Testis (tissue), 3 donors: Measurements from ENCODE around the gene NCKAP5. TPM values are rescaled to one million over a fixed set of nuclear protein-coding genes. Genes with fewer than 3 reads are reported as not detected.

ENCODE experiments used
- DNase-seq: peaks from one replicate; pipeline ENCODE4 v3.0.0-alpha.2; 2019
- H3K27ac ChIP-seq, 2 donors: fragments of 200-600 bp; sonication (generic); one replicate each; pipeline ENCODE4 v1.5.1; 2019
- H3K27me3 ChIP-seq: fragments of 200-600 bp; sonication (generic); one replicate; pipeline ENCODE4 v1.5.1; 2019
- H3K36me3 ChIP-seq: fragments of 200-600 bp; sonication (generic); one replicate; pipeline ENCODE4 v1.5.1; 2017; ENCODE audit warnings: low read depth; ENCODE audit errors: missing control alignments
- H3K4me1 ChIP-seq: fragments of 200-600 bp; sonication (generic); one replicate; pipeline ENCODE4 v1.5.1; 2019
- H3K4me3 ChIP-seq, 2 donors: fragments of 200-600 bp; sonication (generic); one replicate each; pipeline ENCODE4 v1.5.1; 2017 to 2019
- H3K9me3 ChIP-seq: fragments of 200-600 bp; sonication (generic); one replicate; pipeline ENCODE4 v1.5.1; 2017
- POLR2A ChIP-seq: fragments of 450-650 bp; IDR thresholded peaks from one replicate; pipeline ENCODE4 v1.6.1; 2017; ENCODE audit warnings: antibody characterized with exemption, mild to moderate bottlenecking, moderate library complexity
- WGBS, 2 donors: methylation state at CpG; one replicate each; pipeline ENCODE4 v1.1.5; 2018; 5-methylcytosine and 5-hydroxymethylcytosine counted together
- intact Hi-C: fragments of 100-400 bp; cut with DNase I; formaldehyde crosslinking; loops from one replicate; pipeline ENCODE4 v1.15.1; 2023; ENCODE audit warnings: low total_unique reads
- polyA plus RNA-seq: library from polyadenylated mRNA; stranded (reverse); fragments of 350-450 nt; fragmentation: Illumina TruSeq; extraction: RNeasy Lipid Tissue Mini Kit (QIAGEN cat#74804); gene quantifications from one replicate; pipeline ENCODE4 v1.2.3, GENCODE V29; 2014; ENCODE audit warnings: low read depth, low replicate concordance; ENCODE audit not compliant: insufficient read depth
- total RNA-seq, 2 donors: library from RNA; depleted of rRNA; stranded (reverse); fragments of >200 nt; gene quantifications; one replicate each; pipeline ENCODE4 v1.2.3, GENCODE V29; 2016
- TF ChIP-seq, protein P1 (sequence below), 3 experiments: fragments of 450-650 bp in 2 of 3; fragments of 200-600 bp in 1 of 3; sonication (generic) in 1 of 3; IDR thresholded peaks; one replicate each; pipeline ENCODE4 v1.5.1; 2016 to 2019; ENCODE audit warnings: antibody characterized with exemption in 3 of 3, mild to moderate bottlenecking in 2 of 3, moderate library complexity in 1 of 3

The NCKAP5 gene
- total and polyA plus RNA-seq, 3 donors from 2014 or later = 3.0 to 7.6 (median 6.3) TPM

DNA sequence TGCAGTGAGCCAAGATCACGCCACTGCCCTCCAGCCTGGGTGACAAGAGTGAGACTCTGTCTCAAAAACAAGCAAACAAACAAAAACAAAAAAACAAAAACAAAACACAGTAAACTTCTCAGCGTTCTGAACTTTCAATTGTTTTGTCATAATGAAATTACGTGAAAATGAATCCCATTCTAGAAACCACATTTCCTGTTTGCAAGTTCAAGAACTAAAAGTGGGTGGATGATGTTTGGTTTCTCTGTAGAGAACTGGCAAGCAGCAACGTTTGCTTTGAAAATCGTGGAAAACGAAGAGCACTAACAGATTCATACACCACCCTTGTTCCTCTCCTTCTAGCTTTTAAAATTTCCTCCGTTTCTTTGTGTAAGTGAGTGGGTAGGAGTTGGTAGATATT is 672.2 kb downstream of the NCKAP5 start:
- Histone ChIP-seq H3K4me3 (no peak overlapping the region), H3K27me3 (no peaks in the 10 kb centered on the region), H3K9me3 (no peaks in the 10 kb centered on the region), H3K36me3 (no peaks in the 10 kb centered on the region), H3K27ac (no peak overlapping the region), H3K4me1 (no peaks in the 10 kb centered on the region)
- DNase-seq = no peak
- TF ChIP-seq, protein P1, sequence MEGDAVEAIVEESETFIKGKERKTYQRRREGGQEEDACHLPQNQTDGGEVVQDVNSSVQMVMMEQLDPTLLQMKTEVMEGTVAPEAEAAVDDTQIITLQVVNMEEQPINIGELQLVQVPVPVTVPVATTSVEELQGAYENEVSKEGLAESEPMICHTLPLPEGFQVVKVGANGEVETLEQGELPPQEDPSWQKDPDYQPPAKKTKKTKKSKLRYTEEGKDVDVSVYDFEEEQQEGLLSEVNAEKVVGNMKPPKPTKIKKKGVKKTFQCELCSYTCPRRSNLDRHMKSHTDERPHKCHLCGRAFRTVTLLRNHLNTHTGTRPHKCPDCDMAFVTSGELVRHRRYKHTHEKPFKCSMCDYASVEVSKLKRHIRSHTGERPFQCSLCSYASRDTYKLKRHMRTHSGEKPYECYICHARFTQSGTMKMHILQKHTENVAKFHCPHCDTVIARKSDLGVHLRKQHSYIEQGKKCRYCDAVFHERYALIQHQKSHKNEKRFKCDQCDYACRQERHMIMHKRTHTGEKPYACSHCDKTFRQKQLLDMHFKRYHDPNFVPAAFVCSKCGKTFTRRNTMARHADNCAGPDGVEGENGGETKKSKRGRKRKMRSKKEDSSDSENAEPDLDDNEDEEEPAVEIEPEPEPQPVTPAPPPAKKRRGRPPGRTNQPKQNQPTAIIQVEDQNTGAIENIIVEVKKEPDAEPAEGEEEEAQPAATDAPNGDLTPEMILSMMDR (IDR thresholded peaks at IDR 0.05) = no peak
- no peak for TF ChIP-seq POLR2A
- intact Hi-C loops = no loop called here
- 82 to 86% methylated on average over 7 of the region's 7 CpGs for WGBS, 2 donors

DNA sequence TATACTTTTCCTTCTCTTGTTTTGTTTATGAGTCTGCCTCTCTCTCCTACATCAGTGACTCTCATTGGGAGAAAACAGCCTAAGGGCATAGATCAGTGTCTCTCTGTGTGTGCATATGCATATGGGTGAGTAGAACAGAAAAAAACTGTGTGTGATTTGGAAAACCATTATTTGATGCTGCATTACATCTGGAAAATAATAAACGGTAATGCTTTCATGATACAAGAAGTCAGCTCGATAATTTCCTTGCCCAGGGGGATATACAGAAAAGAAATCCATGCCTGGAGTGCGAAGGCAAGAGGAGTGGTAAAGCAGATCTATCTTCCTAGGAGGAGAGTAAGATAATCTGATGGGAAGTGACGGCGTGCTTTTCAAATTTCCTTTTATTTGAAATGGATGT is 676.8 kb downstream of the NCKAP5 start:
- WGBS, 2 donors = 91 to 93% methylated on average over 5 of the region's 5 CpGs
- Histone ChIP-seq H3K27ac (no peak overlapping the region), H3K36me3 (no peaks in the 10 kb centered on the region), H3K27me3 (no peaks in the 10 kb centered on the region), H3K4me1 (no peaks in the 10 kb centered on the region), H3K4me3 (no peak overlapping the region), H3K9me3 (no peaks in the 10 kb centered on the region)
- no peak for TF ChIP-seq POLR2A
- TF ChIP-seq, protein P1 (IDR thresholded peaks at IDR 0.05) = no peak
- no peak for DNase-seq
- intact Hi-C loops = no loop called here

DNA sequence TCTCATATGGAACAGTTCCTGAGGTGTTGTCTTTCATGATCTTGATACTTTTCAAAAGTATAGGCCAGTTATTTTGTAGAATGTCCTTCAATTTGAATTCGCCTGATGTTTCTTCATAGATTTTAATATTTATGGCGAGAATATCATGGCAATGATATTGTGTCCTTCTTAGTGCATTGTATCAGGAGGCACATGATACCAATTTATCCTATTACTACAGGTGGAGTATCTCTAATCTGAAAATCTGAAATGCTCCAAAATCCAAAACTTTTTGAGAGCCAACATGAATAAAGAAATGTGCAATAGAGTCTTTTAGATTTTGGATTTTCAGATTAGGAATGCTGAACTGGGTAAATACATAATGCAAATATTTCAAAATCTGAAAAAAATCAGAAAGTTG is 681.7 kb downstream of the NCKAP5 start:
- Histone ChIP-seq H3K27me3 (no peaks in the 10 kb centered on the region), H3K9me3 (no peaks in the 10 kb centered on the region), H3K4me1 (no peaks in the 10 kb centered on the region), H3K27ac (no peak overlapping the region), H3K36me3 (no peaks in the 10 kb centered on the region), H3K4me3 (no peak overlapping the region)
- WGBS, 2 donors = 67 to 68% methylated on average over 2 of the region's 2 CpGs
- intact Hi-C loops = no loop called here
- DNase-seq = no peak
- no peak for TF ChIP-seq POLR2A
- TF ChIP-seq, protein P1 (IDR thresholded peaks at IDR 0.05) = no peak

DNA sequence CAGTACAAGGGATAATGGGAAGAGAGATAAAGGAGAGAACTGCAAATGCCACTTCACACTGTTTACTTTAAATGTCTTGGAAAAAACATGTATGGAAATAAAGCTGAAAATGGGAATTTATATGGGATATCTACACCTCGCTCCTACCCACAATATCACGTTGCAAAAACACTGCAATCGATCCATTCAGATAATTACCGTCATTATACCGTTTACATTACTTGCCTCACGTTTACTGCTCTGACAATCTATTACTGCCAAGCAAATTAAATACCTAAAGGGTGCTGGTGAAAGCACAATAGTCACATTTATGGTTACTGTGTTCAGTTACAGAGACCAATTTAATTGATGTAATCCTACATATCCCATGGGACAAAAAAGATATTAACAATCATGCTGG is 683.6 kb downstream of the NCKAP5 start:
- Histone ChIP-seq H3K27me3 (no peaks in the 10 kb centered on the region), H3K4me1 (no peaks in the 10 kb centered on the region), H3K9me3 (no peaks in the 10 kb centered on the region), H3K4me3 (no peak overlapping the region), H3K27ac (no peak overlapping the region), H3K36me3 (no peaks in the 10 kb centered on the region)
- intact Hi-C loops = no loop called here
- WGBS, 2 donors = 74 to 86% methylated on average over 6 of the region's 6 CpGs
- TF ChIP-seq, protein P1 (IDR thresholded peaks at IDR 0.05) = no peak
- no peak for TF ChIP-seq POLR2A
- no peak for DNase-seq

DNA sequence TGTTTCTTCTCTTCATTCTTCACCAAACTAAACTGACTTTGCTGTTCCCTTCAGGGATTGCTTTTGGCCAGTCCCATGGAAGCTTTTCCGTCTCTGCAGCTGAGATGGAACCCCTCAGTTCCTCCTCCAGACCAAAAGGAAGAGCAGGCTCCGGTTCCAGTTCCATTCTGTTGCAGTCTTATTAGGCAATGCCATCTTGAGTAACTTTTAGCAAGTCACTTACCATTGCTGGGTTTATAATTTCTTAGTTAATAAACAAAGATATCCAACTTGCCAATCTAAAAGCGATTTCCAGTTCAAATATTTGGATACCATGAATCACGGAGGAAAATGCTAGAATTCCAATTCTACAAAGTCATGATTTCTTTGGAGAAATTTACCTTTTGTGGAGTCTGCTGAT is 684.0 kb downstream of the NCKAP5 start:
- Histone ChIP-seq H3K36me3 (no peaks in the 10 kb centered on the region), H3K9me3 (no peaks in the 10 kb centered on the region), H3K27me3 (no peaks in the 10 kb centered on the region), H3K4me1 (no peaks in the 10 kb centered on the region), H3K27ac (no peak overlapping the region), H3K4me3 (no peak overlapping the region)
- TF ChIP-seq, protein P1 (IDR thresholded peaks at IDR 0.05) = no peak
- no peak for TF ChIP-seq POLR2A
- no peak for DNase-seq
- 84% methylated on average over 4 of the region's 4 CpGs for WGBS, 2 donors
- intact Hi-C loops = no loop called here
